AG20443 (cell line): ENCODE results near the gene ISM1.

ENCODE experiments used
- DNase-seq: peaks from one replicate; pipeline ENCODE4 v3.0.0; 2012; ENCODE audit warnings: low spot score, mixed read lengths

Gene ISM1

DNA sequence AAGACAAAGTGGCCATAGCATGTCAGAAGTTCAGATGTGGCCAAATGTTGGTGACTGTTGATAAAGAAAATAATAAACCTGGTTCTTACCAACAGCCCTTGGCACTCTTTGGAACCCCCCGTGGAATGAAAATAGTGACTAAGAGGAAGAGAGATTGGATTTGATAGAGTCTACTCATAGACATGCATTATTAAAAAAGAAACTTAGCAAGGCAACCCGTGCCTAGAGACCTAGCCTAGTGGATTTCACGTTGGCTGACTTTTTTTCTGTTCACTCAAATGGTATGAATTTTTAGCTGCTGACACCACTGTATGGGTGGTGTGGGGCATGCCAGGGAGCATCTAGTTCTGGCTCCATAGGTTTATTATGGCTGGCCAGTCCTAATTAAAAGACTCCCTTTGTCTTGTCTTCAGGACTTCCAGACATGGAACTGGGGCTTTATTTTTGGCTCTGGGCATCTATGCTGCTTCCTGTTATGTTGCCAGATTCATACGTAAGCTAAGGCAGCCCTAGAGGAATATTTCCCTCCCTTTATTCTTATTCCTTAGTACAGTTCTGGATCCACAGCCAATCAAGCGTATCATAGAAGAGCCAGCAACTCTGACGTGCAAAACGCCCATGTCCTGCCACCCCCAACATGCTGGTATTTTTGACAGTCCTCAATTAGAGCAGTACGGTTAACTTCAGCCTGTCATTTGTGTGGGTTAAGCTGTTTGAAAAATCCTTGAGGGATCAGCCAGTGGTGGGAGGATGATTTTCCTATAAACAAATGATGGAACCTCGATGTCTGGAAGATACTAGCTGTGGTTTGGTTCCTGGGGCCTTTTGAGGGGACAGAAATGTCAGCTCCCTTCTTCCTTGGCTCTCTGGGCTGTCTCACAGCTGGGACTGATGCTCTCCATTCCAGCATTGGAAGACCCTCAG is 127.5 kb downstream of the ISM1 start:
- peak; percentile 34 for DNase-seq

DNA sequence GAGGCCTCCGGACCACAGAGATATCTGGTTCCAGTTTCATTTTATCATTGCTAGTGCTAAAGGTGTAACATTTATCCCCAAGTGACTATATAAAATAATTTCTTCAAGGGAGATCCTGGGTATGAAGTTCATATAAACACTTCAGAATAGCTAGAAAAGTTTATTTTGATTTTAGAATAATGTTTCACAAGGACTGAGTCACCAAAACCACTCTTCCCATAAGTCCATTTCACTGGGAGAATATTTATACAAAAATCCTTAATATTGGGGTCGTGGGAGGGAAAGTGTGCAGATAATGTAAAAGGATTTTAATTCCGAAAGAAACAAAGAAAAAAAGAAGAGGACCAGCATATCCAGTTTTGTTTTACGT is 128.1 kb downstream of the ISM1 start:
- no peak for DNase-seq
